HG03175 (cell line): ENCODE data around the gene HOOK2.

Experiments used
- ATAC-seq: cut with Tn5 transposase; IDR thresholded peaks from one replicate; pipeline ENCODE4 v1.9.1; 2021; ENCODE audit warnings: mild to moderate bottlenecking, moderate library complexity; ENCODE audit not compliant: unreplicated experiment

The HOOK2 gene

GRCh38 chr19:12794196-12794941 is 19.0 kb upstream of the HOOK2 start:
- no peak for ATAC-seq

DNA sequence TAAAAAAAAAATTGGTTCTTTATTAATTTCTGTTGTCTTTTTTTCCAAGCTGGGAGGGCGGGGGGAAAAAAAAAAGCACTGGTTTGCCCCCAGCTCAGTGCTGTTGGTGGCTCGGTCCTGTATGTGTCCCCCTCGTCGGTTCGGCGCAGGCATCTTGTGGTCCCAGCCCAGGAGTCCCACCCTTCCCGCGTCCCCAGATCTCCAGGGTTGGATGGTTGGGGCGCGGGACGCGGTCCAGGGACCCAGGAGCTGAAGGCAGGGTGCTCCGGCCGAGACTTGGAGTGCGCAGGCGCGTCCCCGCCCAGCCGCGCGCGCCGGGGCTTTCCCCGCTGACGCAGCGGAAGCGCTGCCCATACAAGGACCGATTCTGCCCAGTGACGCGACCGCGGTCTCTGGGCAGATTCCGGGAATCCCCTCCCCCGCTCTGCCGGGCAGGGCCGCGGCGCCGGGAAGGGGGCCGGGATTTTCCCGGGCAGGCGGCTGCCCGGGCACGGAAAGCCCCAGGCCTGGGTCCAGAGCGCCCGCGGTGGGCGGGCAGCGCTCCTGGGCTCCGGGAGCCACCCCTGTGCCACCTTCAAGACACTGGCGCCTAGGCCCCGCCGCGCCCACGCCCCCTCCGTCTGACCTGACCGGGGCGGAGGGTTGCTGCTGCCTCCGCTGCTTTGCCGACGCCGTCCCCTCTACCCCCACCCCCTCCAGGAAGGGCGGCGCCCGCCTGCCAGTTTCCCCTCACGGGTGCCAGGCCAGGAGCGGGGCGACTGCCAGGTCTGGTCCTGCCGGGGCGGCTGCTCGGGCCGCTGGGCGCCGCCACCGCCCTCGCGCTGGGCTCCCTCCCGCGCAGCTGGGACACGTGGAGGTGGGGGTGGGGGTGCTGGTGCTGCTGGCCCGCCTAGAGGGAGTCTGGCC is 18.2 kb upstream of the HOOK2 start:
- ATAC-seq: peak; percentile 33

- no peak for ATAC-seq
Observed at GRCh38 chr19:12792853-12793289, 17.5 kb upstream of the HOOK2 start.

DNA sequence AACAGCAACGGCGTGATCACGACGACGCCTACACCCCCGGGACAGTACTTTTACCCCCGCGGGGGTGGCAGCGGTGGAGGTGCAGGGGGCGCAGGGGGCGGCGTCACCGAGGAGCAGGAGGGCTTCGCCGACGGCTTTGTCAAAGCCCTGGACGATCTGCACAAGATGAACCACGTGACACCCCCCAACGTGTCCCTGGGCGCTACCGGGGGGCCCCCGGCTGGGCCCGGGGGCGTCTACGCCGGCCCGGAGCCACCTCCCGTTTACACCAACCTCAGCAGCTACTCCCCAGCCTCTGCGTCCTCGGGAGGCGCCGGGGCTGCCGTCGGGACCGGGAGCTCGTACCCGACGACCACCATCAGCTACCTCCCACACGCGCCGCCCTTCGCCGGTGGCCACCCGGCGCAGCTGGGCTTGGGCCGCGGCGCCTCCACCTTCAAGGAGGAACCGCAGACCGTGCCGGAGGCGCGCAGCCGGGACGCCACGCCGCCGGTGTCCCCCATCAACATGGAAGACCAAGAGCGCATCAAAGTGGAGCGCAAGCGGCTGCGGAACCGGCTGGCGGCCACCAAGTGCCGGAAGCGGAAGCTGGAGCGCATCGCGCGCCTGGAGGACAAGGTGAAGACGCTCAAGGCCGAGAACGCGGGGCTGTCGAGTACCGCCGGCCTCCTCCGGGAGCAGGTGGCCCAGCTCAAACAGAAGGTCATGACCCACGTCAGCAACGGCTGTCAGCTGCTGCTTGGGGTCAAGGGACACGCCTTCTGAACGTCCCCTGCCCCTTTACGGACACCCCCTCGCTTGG is 16.9 kb upstream of the HOOK2 start:
- no peak for ATAC-seq

DNA sequence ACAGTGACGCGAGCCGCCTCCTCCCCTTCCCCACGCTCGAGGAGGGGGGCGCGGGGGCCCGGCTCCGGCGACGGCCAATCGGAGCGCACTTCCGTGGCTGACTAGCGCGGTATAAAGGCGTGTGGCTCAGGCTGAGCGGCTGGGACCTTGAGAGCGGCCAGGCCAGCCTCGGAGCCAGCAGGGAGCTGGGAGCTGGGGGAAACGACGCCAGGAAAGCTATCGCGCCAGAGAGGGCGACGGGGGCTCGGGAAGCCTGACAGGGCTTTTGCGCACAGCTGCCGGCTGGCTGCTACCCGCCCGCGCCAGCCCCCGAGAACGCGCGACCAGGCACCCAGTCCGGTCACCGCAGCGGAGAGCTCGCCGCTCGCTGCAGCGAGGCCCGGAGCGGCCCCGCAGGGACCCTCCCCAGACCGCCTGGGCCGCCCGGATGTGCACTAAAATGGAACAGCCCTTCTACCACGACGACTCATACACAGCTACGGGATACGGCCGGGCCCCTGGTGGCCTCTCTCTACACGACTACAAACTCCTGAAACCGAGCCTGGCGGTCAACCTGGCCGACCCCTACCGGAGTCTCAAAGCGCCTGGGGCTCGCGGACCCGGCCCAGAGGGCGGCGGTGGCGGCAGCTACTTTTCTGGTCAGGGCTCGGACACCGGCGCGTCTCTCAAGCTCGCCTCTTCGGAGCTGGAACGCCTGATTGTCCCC is 16.1 kb upstream of the HOOK2 start, which contains the start of gene JUNB:
Gene JUNB (plus strand): TSS at position 142 of the 706 bp plus-strand sequence. CDS start 286 bp downstream, at position 428.
- peak; percentile 34 for ATAC-seq

- ATAC-seq: no peak
Observed at GRCh38 chr19:12790628-12791344, 15.4 kb upstream of the HOOK2 start.

DNA sequence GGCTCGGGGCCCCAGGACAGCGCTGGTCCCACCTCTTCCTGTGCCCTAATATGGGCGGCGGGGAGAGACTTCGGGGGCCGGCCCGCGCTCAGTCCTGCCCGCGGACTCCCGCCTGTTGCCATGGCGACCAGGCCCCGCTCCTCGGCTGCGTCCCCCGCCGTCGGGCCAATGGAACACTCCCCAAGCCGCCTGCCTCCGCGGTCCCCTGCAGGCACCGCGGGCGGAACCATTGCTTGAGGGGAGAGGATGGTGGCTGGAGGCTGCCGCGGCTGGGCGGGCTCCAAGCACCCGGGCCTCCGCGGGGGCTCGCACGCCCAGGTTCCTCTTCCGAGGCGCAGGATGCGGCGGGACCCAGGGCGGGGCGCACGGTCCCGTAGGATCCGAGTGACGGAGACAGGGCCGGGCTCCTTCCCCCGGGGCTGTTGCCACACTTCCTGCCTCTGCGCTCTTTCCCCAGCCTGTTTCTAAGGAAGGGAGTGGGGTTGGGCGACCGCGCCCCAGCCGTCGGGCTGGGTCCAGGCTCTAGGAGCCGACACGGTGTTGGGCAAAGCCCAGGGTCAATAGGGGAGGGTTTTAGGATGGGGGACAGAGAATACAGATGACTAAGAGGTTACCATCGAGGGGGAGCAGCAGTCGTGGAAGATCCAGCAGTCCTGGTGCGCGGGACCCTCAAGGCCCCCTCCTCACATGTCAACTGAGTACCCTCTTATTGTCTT is 14.7 kb upstream of the HOOK2 start:
- peak; percentile 42 for ATAC-seq

GRCh38 chr19:12789098-12789903 is 13.9 kb upstream of the HOOK2 start:
- ATAC-seq: peak; percentile 2

- ATAC-seq: no peak
Observed at GRCh38 chr19:12788682-12789097, 13.3 kb upstream of the HOOK2 start.

DNA sequence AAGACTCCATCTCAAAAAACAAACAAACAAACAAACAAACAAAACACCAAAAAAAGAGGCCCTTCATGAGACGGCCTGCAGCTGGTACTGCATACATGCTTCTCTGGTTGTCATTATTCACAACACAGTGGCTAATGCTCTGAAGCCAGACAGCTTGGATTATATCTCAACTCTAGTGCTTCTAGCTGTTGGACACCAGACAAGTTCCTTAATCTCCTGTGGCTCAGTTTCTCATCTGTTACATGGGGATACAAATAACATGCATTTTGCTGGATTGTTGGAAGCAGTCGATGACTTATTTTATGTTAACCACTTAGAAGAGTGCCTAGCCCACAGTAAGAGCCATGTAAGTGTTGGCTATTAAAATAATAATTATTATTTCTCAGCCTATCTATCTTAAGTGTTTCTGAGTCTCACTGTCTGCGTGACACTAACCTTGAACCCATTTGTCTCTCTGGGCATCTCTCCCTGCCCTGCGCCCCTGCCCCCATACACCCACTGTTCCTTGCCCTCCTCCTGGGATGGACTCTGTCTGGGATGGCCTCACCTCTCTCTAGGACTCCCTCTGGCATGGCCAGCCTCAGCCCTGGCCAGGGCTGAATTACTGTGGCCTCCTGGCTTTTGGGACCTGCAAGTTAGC is 12.8 kb upstream of the HOOK2 start:
- no peak for ATAC-seq

GRCh38 chr19:12787458-12787857 is 12.1 kb upstream of the HOOK2 start:
- no peak for ATAC-seq

DNA sequence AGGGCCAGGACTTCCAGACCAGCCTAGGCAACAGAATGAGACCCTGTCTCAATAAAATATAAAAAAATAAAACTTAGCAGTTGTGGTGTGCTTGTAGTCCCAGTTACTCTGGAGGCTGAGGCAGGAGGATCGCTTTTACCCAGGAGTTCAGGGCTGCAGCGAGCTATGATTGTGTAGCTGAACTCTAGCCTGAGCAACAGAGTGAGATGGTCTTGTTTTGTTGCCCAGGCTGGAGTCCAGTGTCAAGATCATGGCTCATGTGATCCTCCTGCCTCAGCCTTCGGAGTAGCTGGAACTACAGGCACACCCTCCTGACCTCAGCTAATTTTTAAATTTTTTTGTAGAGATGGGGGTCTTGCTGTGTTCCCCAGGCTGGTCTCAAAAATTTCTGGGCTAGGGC is 11.6 kb upstream of the HOOK2 start:
- ATAC-seq: no peak

DNA sequence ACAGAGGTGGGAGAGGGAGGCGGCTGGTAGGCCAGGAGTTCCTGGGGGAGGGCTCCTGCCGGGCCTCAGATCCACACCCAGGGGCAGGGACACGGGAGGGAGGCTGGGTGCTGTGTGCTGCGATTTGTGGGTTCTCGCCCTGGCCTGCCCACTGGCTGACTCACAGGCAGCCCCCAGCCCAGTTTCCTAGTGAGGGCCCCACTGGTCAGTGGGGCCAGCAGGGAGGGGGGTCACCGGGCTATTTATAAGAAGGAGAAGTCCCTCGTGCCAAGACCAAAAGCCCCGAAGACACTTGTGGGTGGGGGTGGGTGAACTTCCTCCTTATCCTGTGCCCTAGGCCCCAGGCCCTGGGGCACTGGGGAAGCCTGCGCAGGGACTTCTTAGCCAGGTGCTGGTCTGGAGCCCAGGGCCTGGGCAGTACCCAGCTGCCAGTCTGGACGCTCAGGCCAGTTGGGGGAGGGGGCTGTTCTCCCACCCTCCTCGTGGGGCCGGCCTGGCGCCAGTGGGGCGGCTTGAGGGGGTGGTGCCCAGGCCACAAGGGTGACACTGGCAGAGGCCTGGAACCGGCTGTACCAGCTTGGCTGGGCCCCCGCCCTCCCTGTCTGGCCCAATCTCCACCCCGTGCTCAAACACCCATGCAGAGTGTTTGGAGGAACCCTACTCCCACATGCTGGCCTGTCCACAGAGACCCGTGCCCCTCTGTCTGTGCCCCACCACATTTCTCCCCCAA is 11.0 kb upstream of the HOOK2 start:
- ATAC-seq: no peak

DNA sequence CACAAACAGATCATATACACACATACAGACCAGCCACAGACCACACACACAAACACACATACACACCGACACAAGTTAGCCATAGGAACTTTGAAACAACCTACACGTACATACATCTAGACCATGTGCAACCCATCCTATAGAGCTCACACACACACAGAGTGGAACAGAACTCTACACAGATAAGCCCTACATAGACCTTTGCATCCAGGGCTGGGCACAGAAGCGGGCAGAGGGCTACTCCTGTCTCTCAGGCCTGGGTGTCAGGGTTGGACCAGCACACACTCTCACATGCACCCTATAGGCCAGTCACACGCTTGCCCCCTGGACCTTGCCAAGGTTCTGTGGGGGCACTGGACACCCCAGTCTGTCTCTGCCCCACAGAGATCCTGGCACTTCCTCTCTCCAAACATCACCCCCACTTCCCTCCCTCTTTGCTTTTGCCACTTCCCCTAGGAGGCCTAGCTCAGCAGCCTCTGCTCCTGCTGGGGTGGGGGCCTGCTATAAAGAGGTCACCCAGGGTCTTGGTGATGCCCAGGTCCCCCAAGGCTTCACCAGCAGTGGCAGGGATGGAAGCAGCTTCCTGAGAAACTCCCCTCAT is 10.2 kb upstream of the HOOK2 start:
- ATAC-seq: no peak

DNA sequence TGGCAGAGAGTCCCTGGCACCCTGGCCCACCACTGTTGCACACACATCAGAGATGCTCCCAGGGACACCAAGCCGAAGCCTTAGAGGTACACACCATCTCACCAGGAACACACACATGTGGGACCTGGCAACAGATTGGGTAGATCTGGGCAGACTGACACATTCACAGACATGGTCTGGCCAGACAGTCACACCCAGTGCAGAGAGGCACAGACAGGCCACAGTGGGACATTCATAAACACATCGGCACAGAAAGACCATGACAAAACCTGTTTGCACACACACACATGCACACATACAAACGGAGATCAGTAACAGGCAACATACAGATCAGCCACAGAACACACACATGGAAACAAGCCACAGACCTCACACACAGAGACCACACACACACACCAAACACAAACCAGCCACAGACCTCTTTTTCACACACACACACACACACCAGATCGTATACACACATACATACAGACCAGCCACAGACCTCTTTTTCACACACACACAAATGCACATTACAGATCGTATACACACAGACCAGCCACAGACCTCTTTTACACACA is 9.6 kb upstream of the HOOK2 start:
- ATAC-seq: no peak

DNA sequence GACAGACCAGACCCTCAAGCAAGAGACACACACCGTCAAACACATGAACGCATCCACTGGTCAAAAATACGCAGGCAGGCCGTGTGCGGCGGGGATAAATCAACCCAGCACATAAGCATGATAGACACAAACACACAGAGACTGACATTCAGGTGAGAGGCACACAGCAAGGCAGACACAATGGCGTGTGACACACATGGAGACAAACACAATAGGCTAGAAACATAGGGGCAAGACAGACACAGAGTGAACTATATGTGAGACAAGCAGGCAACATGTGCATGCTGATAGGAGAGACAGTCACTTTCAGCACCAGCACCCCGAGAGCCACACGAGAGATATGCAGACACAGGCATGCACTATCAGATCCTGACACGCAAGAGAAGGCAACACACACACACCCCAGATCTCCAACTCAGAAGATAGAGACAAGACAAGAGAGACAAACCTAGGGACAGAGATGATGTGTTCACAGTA is 9.1 kb upstream of the HOOK2 start:
- ATAC-seq: no peak
